ENCODE measurements around the gene MED12L.

The MED12L gene

DNA sequence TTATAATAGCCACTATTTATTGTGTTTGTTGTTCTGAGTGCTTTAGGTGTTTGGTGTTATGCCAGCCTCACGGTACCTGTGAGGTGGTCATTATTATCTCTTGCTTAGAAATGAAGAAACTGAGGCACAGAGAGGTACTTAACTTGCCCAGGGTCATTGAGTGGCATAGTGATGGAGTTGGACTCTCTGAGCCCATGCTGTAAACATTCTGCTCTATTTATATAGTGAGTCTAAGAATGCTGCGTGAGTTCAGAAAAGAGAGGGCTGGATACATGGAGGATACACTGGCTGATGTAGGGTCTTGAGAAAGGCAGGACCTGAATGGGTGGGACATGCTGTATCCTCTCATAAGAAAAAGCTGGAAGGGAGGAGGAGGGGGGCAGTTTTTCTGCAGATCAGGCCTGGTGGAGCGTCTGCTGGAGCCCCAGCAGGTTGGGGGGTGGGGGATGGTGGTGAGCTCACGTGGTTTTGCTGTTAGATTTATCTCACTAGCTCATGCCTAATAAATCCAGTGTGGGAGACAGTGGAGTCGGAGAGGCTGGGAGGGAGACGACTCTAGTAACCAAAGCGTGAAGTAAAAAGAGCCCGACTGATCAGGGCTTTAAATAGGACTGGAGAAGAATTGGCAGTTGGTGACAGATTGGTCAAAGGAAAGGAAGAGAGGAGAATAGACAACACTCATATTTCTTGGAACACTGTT lies 16.0 kb downstream of the MED12L start:
- no peak overlapping the region for H3K4me3 ChIP-seq (ENCODE audit: low read depth, low read length)
- DNase-seq (ENCODE audit: low read depth) = no peak
- TF ChIP-seq, protein P1, sequence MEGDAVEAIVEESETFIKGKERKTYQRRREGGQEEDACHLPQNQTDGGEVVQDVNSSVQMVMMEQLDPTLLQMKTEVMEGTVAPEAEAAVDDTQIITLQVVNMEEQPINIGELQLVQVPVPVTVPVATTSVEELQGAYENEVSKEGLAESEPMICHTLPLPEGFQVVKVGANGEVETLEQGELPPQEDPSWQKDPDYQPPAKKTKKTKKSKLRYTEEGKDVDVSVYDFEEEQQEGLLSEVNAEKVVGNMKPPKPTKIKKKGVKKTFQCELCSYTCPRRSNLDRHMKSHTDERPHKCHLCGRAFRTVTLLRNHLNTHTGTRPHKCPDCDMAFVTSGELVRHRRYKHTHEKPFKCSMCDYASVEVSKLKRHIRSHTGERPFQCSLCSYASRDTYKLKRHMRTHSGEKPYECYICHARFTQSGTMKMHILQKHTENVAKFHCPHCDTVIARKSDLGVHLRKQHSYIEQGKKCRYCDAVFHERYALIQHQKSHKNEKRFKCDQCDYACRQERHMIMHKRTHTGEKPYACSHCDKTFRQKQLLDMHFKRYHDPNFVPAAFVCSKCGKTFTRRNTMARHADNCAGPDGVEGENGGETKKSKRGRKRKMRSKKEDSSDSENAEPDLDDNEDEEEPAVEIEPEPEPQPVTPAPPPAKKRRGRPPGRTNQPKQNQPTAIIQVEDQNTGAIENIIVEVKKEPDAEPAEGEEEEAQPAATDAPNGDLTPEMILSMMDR (IDR thresholded peaks at IDR 0.05; ENCODE audit: control insufficient read depth, extremely low read depth, insufficient read depth) = no peak

DNA sequence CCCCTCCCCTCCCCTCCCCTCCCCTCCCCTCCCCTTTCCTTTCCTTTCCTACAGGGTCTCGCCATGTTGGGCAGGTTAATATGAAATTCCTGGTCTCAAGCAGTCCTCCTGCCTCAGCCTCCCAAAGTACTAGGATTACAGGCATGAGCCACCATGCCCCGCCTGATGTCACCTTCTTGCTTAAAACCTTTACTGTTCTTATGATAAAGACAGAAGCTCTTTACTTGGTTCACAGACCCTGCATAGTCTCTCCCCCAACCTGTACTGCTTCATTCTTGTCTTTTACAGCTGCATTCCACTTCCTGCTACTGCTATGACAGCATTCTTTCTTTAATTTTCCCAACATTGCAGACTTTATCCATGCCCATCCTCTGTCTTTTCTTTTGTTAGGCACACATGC lies 20.8 kb downstream of the MED12L start:
- TF ChIP-seq, protein P1 (IDR thresholded peaks at IDR 0.05; ENCODE audit: control insufficient read depth, extremely low read depth, insufficient read depth) = no peak
- H3K4me3 ChIP-seq (ENCODE audit: low read depth, low read length) = no peak overlapping the region
- no peak for DNase-seq (ENCODE audit: low read depth)

DNA sequence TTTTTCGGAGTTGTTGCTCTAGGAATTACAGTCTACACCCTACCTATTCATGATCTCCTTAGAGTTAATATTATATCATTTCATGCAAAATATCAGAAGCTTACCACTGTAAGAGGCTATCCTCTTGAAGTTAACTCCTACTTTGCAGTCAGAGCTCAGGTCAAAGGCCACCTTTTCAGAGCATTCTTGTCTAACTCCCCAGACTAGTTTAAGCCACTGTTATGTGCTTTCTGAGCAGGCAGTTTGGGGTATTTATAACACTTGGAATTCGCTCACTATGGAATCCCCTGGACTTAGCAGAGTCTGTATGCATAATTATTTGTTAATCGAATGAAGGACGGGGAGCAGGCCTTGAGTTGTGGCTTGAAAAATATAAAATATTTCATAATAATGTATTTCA lies 21.7 kb downstream of the MED12L start:
- DNase-seq (ENCODE audit: low read depth) = no peak
- TF ChIP-seq, protein P1 (IDR thresholded peaks at IDR 0.05; ENCODE audit: control insufficient read depth, extremely low read depth, insufficient read depth) = no peak
- H3K4me3 ChIP-seq (ENCODE audit: low read depth, low read length) = no peak overlapping the region

DNA sequence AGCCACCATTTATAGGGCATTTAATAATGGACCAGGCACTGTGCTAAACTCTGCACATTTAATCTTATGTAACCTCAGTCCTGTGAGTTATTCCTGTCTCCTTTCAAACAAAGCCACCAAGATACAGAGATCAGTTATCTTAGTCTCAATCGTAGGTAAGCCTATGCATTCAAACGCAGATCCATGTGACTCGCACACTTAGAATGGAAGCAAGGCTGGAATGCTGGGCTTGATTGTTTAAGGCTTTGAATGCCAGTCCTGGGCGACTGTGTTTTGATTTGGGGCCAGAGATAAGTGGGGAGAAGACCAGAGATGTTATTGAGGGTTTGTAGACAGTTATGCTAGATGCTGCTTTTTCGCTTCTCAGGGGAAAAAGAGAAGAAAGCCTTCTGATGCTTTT lies 22.2 kb downstream of the MED12L start:
- DNase-seq (ENCODE audit: low read depth) = no peak
- H3K4me3 ChIP-seq (ENCODE audit: low read depth, low read length) = no peak overlapping the region
- TF ChIP-seq, protein P1 (IDR thresholded peaks at IDR 0.05; ENCODE audit: control insufficient read depth, extremely low read depth, insufficient read depth) = no peak

DNA sequence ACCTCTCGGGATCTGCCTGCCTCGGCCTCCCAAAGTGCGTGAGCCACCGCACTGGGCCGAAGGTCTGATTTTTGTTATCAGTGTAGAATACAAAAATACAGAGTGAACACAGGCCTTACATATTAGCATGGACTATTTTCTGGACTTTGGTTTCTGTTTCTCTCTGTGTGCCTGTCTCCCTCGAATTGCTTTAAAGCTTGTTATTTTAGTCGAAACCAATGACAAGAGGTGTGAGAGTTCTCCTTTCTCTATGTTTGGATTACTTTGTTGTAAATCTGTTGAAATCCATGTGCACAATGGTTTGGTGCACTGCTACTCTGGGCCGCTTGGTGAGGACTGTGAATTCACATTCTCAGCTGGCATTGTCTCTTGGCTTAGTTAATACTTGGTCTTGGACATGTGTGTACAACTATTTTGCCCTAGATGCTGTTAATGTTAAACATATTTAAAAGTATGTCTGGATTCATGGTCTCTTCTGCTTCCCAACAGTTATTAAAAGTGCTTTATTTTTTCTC lies 23.9 kb downstream of the MED12L start:
- H3K4me3 ChIP-seq (ENCODE audit: low read depth, low read length) = no peak overlapping the region
- no peak for DNase-seq (ENCODE audit: low read depth)
- TF ChIP-seq, protein P1 (IDR thresholded peaks at IDR 0.05; ENCODE audit: control insufficient read depth, extremely low read depth, insufficient read depth) = no peak

DNA sequence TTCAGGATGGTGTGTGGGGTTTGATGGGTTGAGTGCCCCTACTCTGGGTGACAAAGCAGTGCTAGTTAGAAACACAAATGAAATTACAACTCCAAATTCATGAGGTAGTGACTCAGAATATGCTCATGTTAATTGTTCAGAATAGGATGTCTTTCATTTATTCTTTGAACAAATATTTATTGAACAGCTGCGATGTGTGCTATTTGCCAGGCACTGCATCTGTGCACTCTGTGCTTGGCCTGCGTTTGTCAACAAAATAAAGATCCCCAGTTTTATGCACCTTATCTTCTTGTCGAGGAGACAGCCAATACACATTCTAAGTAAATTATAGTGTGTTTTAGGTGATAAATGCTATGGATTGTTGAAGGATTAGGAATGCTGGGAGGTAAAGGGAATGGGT lies 27.3 kb downstream of the MED12L start:
- TF ChIP-seq, protein P1 (IDR thresholded peaks at IDR 0.05; ENCODE audit: control insufficient read depth, extremely low read depth, insufficient read depth) = no peak
- peak; percentile 73 for DNase-seq (ENCODE audit: low read depth)
- no peak overlapping the region for H3K4me3 ChIP-seq (ENCODE audit: low read depth, low read length)

DNA sequence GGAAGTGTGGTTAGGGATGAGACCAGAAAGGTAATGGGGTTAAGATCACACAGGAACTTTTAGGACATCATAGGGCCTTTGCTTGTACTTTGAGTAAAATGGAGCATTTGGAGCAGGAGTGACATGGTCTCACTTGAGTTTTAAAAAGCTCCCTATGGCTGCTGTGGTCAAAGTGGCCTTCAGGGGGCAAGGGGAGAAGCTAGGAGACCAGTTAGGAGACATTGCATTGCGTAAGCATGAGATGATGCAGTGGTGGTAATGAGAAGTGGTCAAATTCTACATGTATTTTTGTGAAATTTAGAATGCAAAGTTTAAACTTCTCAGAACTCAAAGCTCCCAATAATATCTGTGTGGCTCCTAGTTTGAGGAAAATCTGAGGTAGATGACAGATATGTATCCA lies 27.9 kb downstream of the MED12L start:
- TF ChIP-seq, protein P1 (IDR thresholded peaks at IDR 0.05; ENCODE audit: control insufficient read depth, extremely low read depth, insufficient read depth) = no peak
- DNase-seq (ENCODE audit: low read depth) = no peak
- H3K4me3 ChIP-seq (ENCODE audit: low read depth, low read length) = no peak overlapping the region

Measured in LNCaP clone FGC (cell line).